GM21360 (cell line): Measurements from ENCODE around the gene TGM3.

ENCODE experiments used
- ATAC-seq: cut with Tn5 transposase; IDR thresholded peaks from one replicate; pipeline ENCODE4 v1.9.1; 2021; ENCODE audit warnings: mild to moderate bottlenecking, moderate library complexity; ENCODE audit not compliant: unreplicated experiment

The TGM3 gene

DNA sequence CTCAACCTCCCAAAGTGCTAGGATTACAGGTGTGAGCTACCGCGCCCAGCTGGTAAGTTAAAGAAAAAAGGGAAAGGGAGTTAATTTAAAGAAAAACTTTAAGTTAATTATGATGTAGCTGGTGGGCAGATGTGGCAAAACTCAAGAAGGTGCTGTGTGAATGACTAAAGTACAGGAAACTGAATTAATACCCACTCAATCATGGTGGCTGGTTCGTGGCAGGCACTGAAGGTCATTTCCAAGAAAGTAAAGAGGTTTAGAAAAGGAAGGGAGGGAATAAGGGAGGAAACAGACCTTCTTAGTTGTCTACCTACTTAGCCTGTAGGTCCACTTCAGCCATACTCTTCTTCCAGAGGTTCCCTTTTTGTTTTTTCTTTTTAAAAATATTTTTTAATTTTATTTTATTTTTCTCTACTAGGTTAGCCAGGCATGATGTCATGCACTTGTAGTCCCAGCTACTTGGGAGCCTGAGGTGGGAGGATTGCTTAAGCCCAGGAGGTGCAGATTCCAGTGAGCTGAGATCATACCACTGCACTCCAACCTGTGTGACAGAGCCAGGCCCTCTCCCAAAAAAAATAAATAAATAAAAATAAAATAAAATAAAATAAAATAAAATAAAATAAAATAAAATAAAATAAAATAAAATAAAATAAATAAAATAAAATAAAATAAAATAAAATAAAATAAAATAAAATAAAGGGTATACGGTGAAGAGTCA is 11.9 kb upstream of the TGM3 start:
- ATAC-seq, result no peak

DNA sequence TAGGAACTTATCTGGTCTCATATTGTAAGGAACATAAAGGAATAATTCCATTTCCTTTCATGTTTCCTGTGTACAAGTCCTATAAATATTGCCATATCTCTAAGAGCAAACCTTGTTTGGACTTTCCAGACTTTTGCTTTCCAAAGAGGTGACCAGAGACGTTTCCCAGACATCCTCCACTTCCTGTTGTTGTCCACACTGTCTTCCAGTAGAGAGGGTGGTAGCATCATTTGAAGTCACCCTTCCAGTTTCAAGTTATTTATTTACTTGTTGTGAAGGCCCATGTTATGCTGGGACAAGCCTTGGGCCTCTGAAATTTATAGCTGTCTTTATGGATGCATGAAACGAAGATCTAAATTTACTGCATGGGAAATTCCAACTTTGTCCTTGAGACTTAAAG is 10.6 kb upstream of the TGM3 start:
- no peak for ATAC-seq

DNA sequence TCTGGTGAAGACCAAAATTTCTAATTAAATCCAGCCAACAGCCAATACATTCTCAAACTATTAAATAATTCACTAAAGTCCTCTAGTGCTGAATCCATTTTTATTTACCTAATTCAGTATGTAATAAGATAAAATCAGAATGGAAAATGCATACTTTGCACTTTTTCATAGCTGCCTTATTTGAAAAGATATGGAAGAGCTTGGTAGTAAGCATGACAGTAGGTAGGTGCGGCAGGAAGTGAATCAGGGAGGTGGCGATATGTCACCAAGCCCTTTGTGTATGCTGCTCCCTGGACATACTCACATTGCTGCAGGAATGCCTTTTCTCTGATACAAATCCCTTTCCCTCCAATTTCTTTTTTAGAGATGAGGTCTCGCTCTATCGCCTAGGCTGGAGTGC is 10.2 kb upstream of the TGM3 start:
- ATAC-seq, result no peak

DNA sequence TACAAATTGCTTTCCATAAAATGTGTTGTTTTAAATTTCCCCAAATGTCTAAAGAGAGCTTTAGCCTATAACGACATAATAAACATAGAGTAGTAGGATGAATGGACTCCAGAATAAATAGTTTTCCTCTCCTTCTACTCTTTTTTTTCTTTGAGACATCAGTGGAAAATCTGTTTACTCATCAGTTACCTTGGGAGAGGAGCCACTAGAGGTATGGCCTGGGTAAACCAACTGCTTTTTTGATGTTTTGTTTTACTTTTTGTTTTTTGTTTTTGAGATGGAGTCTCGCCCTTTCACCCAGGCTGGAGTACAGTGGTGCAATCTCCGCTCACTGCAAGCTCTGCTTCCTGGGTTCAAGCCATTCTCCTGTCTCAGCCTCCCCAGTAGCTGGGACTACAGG is 8.3 kb upstream of the TGM3 start:
- ATAC-seq, result no peak

DNA sequence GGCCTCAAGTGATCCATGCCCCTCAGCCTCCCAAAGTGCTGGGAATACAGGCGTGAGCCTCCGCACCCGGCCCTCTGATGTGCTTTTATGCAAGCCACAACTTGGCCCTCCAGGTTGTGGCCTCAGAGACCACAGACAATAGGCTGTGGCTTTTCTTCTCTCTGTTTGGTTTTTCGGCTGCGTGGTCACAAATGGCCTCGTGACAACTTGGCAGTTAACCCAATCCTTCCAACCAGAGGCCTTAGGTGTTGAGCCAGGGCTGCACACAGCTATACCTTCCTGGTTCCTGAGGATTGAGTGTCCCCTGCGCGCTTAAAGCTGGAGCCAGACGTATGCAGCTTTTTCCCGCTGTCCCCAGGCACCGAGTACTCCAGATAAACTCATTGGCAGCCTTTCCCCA is 6.3 kb upstream of the TGM3 start:
- peak; percentile 36 for ATAC-seq

DNA sequence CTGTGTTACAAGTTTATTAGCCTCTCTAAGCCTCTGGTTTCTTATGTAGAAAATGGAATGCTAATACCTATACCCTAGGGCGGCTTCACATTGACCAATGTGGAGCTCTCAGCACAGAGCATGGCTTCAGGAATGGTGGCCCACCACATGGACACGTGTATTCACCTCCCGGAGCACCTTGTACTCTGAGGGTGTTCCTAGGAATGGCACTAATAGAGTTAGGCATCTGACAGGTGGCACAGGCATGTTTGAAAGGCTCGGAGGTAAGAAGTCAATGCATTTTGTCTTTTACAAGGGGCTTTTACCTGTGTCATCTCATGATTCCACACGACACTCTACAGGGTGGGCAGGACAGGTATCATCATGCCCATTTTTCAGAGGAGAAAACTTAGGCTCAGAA is 5.3 kb upstream of the TGM3 start:
- ATAC-seq, result no peak

DNA sequence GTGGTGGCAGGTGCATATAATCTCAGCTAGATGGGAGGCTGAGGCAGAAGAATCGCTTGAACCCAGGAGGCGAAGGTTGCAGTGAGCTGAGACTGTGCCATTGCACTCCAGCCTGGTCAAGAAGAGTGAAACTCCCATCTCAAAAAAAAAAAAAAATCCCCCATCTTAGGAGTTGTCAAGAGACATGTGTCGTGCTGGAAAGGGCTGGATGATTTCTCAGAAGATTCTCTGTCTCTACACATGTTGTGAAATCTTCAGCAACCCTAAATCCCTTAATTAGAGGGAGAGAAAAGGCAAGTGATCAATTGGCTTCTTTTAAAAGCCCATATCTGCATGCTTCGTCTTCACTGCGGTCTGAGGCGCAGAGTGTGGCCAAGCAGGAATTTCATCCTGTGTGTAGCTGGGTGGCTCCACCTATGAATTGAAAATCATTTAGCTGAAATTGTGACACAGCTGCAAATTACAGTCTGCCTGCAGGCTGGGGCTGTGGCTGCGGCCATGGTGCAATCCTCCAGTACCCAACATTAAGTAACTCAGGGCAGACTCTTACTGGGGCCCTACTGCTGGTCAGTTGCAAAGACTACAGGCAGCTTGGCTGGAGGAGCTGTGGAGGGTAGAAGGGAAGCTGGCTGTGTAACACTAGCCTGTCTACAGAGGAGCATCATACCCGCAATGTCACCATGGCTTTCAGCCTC is 3.2 kb upstream of the TGM3 start:
- no peak for ATAC-seq

DNA sequence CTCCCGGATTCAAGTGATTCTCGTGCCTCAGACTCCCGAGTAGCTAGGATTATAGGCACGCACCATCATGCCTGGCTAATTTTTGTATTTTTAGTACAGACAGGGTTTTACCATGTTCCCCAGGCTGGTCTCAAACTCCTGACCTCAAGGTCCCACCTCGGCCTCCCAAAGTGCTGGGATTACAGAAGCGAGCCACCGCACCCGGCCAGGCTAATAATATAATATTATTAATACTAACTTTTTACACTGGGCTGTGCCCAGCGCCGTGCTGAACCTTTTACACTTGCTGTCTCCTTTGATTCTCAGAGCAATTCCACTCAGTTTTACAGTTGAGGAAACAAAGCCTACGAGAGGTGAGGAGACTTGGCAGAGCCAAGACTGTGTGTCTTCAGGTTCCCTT is 2.3 kb upstream of the TGM3 start:
- no peak for ATAC-seq

DNA sequence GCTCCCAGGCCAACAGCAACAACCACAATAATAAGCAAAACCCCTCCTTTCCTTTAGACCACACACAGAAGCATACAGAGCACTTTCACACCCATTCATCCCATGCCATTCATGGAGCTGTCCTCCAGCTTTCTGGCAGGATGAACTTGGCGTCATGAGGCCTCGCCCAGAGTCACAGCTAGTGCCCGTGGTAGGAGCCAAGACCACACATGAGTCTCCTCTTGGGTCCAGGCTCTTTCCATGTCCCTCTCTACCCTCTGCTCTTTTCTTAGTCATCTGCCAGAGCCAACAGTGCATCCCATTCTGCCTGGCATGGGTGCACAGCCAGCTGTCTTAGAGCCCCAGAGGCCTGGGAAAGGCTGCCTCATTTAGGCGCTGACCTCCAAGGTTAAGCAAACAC is 1.8 kb upstream of the TGM3 start:
- no peak for ATAC-seq

DNA sequence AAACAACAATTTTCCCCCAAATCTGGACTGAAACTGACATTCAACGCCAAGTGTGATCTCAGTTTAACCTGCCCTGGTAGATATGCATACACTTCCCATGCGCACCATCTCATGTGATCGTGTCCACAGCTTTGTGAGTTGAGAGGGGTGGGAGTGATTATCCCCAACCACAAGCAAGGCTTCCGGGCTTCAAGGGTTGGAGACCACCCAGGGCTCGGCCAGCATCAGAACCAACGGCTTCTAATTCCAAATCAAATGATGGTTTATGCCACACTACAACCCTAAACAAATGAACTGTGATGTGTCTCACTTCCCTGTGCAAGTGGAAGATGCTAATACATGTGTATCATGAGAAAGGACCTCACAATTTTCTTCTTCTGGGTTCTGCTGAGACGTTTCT is 515 bp upstream of the TGM3 start:
- no peak for ATAC-seq

DNA sequence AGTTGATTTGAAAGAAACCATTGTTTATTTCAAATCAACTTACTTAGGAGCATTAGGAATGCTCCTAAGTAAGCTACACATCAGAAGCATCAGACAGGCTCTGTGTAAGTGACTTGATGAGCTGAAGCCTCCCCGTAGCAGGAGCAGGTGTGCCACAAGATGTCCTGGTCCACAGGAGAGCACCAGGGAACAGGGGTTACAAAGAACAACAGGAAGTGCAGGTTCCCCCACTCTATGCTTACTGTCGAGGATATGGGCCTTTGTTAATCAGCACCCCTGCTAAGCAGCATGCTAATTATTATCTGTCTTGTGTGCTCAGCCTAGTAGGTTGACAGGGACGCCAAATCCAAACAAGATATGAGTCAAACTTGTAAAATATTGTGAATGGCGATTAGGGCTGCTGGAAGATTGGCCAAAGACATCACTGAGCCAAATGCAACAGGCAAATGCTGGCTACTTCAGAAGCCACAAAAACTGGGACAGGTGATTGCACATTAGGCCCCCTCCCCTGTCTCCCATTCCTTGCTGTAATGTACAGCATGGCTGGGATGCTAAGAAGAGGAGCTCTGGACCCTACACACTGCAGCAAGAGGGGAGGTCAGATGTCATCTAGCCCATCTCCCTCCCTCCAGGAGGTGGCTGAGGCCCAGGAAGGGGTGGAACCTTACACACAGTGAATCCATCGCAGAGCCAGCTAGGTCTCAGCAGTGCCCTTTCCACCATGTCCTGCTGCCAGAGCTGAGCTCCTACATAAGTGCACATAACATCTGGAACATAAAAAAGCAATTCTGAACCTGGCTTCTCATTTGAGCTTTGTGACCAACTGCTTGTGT is 939 bp downstream of the TGM3 start:
- ATAC-seq, result no peak

DNA sequence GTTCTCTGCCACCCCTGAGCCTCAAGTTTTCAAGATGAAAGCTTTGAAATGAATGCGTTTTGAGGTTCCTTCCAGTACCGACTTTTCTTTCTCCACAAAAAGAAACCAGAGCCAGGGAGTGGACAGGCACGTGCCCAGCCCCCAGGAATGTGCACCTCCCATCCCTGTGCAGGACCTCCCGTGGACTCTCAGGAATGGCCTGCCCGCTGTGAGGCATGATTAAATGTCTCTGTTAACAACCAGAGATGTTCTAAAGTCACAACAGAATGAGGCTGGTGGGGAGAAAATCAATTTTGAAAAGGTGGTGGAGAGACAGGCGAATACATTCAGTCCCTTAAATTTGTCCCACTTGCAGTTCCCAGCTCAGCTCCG is 1.5 kb downstream of the TGM3 start:
- ATAC-seq, result no peak

DNA sequence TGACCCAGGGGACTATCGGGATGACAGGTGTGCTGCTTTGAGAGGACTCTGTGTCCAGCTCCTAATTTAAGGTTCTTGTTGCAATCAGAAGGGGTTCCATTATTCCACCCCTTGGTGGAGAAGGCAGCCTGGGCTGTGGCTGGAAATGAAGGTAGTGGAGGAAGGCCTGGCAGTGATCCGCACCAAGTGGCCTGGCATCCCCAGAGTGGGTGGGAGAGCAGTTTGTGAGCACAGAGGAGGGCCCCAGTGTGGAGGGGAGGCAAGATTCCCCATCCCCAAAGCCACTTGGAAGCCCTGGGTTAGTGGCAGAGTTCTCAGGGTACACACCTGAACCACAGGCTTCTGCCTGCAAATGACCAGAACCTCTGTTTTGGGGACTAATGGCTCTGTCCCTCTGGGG is 2.3 kb downstream of the TGM3 start:
- no peak for ATAC-seq

DNA sequence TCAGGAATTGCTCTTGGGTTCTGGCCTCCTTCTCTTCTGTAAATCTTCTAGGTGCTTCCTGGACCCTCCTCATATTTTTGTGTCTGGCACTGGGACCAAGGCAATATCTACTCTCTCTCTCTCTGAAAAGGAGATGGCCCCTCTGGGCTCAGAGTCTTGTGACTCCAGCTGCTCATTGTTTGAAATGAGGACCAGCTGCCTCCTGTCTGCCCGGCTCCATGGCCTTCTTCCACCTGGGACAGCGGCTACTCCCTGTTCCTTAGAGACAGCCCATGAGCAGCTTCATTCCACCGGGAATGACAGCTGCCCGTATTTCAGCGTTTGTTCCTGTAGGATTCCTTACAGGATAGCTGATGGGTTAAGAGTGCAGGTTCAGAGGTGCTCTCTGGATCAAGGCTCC is 2.9 kb downstream of the TGM3 start:
- no peak for ATAC-seq

DNA sequence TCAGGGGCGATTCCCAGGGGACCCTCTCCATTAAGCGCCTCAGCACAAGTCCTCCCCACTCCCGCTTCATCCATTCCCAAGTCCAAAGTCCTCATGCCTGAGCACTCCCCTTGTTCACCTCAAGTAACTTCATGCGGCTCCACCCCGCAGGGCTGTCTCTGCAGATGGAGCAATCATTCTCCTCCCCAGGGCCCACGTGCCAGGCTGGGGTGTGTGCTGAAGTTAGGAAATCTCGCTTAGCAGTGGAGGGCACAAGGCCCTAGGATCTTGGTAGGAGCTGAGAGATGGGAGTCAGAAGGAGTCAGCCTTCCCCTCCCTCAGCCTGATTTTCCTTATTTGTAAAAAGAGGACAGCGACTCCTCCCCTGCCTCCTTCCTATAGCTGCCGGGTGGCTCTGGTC is 3.5 kb downstream of the TGM3 start:
- no peak for ATAC-seq

DNA sequence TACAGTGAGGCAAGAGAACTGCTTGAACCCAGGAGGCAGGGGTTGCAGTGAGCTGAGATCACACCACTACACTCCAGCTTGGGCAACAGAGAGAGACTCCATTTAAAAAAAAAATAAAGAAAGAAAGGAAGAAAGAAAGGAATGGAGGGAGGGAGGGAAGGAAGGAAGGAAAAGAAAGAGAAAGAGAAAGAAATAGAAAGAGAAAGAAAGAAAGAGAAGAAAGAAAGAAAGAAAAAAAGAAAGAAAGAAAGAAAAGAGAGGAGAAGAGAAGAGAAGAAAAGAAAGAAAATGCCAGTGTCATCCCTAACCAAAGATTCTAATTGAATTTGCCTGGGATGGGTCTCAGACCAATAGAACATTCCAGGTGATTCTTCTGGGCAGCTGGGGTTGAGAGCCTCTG is 4.2 kb downstream of the TGM3 start:
- ATAC-seq, result no peak

DNA sequence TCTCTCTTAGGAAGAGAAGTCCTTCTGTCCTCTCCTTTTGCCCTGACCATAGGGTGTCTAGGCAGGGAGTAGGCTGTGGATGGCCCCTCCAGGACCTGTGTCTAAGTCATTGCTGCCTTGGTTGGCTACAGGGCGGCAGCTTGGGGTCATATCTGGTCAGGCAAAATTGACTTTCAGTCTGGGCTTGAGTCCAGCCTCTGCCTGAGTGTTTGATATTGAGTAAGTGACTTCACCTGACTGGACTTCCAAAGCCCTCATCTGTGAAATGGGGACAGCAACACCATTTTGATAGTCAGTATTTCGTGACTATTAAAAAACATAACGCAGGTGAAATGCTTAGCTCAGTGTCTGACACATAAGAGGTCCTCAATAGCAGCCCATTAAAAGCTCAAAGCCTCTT is 4.6 kb downstream of the TGM3 start:
- ATAC-seq, result no peak

DNA sequence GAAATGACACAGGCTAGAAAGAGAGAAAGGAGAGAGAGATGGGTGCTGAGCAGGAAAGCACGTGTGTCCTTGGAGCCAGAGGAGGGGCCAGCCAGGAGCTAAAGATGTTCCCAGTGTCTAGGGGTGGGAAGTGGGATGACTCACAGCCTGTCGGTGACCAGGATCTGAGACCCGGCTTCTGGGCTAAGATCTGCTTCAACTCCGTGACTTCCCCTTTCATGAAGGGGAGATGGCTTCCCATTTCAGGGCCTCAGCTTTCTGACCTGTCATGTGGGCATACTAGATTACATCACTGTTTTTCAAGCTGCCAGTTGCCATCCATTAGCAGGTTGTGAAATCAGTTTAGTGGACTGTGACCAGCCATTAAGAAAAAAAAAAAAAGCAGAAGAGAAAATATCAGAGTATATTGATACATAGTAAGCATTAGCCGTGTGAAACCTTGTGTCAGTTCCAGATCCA is 5.4 kb downstream of the TGM3 start:
- peak; percentile 62 for ATAC-seq

DNA sequence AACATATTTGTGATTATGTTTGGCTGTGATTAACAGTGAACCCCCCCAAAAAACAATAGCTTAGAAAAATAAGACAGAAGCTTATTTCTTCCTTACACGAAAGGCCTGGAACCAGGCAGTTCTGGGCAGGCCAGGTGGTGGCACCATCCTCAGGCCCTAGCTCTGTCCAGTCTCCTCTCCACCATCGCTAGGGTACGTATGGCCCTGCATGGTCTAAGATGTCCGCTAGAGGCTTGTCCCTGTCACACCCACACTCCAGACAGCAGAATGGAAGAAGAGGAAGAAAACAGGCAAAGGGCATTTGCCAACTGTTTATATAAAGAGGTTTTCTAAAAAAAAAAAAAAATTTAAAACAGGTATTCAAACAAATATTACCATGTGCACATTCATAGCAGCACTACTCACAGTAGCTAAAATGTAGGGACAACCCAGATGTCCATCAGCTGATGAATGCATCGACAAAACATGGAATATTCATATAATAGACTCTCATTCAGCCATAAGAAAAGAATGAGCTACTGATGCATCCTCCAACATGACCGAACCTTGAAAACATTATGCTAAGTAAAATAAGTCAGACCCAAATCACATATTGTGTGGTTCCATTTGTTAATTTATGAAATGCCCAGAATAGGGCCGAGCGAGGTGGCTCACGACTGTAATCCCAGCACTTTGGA is 6.7 kb downstream of the TGM3 start:
- no peak for ATAC-seq

DNA sequence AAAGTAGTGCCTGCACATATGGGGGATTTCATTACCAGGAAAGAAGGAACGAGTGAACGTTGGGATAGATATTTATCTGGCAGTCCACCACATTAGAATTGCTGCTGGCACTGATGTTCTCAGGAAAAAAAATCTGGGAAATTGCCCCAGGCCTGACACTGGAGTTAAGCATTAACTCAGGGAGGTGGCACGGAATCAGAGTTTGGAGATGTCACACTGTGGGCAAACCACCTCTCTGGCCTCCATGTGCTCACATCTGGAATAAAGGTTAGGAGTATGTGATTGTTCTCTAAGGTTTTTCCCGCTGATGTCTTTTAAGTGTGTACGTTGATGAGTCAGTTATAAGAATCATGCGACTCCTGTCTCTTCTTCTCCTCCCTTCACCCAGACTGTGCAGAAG is 7.9 kb downstream of the TGM3 start:
- ATAC-seq, result no peak

DNA sequence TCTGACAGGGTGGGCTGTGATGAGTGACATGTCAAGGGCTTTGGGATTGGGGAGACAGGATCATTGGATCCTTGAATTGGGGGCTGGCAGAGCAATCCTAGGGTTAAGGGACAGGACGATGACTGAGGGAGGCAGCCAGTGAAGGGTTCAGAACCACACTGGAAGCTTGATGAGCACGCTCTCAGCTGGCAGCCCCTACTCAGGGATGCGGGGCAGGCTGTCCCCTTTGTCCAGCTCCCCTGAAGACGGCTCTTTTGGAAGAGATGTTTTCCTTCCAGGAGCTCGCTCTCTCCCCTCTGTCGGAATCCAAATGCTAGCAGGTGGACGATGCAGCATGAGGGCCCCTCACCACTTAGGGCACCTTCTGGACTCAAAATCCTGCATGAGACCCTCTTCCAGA is 8.4 kb downstream of the TGM3 start:
- no peak for ATAC-seq
